Measurements from ENCODE around the gene RFK. TPM values are rescaled to one million over a fixed set of nuclear protein-coding genes. Genes with fewer than 3 reads are reported as not detected.
A peak's percentile ranks its signal among the peaks of the same experiment; 100 is the strongest.

RFK gene
- total RNA-seq, 1 experiment from 2014 or later = 12.4 TPM

DNA sequence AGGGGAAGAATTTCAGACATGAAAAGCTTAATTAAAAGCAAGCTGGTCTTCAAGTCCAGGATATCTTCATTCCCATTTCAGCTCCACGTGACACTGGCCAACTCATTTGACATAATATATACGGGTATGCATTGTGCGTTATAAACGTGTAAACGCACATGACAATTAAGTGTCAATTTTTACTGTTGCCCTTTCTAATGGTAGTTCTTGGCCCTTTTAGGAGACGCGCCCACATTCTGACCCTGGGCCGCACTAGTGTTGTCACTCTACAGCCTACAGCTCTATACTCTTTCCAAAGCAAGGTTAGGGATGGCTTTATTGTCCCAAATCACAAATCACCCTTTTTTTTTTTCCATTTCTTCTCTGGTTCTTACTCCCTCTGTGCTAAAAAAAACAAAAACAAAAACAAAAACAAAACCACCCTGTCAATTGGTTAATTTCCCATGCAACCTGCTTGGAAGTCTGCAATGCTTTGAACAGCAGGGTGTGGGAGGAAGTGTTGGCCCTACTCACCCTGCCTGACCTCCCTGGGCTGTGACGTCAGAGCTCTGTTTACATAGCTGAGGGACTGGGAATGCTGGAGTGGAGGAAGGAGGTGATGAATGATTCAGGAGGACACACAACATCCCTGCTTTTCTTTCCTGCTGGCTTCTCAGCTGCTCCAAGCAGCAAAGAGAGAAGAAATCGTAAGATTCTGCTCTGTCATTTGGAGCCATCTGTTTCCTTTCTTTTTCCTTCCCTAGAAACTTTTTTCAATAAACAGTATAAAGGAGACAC is 19.3 kb downstream of the RFK start:
- POLR2A ChIA-PET = no interaction called here
- H3K36me3 Mint-ChIP-seq (ENCODE audit: insufficient read depth, unreplicated experiment) = no peaks in the 10 kb centered on the region
- TF ChIP-seq, protein P1, sequence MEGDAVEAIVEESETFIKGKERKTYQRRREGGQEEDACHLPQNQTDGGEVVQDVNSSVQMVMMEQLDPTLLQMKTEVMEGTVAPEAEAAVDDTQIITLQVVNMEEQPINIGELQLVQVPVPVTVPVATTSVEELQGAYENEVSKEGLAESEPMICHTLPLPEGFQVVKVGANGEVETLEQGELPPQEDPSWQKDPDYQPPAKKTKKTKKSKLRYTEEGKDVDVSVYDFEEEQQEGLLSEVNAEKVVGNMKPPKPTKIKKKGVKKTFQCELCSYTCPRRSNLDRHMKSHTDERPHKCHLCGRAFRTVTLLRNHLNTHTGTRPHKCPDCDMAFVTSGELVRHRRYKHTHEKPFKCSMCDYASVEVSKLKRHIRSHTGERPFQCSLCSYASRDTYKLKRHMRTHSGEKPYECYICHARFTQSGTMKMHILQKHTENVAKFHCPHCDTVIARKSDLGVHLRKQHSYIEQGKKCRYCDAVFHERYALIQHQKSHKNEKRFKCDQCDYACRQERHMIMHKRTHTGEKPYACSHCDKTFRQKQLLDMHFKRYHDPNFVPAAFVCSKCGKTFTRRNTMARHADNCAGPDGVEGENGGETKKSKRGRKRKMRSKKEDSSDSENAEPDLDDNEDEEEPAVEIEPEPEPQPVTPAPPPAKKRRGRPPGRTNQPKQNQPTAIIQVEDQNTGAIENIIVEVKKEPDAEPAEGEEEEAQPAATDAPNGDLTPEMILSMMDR (IDR thresholded peaks at IDR 0.05; ENCODE audit: insufficient read depth in 1 of 2, low read depth in 1 of 2, low read length in 1 of 2, severe bottlenecking in 1 of 2, unreplicated experiment in 1 of 2) = no peak
- CTCF ChIA-PET = no interaction called here
- DNase-seq = peak; percentile 51 to 75
- Histone ChIP-seq H3K4me3 (ENCODE audit: low read depth, low read length) (no peak overlapping the region), H3K27me3 (replicated peaks; ENCODE audit: control insufficient read depth, insufficient read depth, low read length) (no peaks in the 10 kb centered on the region), H3K36me3 (ENCODE audit: control insufficient read depth, insufficient read depth, low read length) (no peaks in the 10 kb centered on the region), H3K9me3 (no peaks in the 10 kb centered on the region), H3K4me1 (peaks cover 13% of the 10 kb centered on the region)
- intact Hi-C loops (cut with micrococcal nuclease; ENCODE audit: unreplicated experiment) = loop anchor here (10.0 kb wide), 1 partner anchor 60 kb away; no protein-coding TSS in a partner anchor
- peak overlapping the region; percentile 27 for H3K4me3 Mint-ChIP-seq (ENCODE audit: unreplicated experiment)
- no TSS peak for BruUV-seq (replicated peaks)
- H3K4me1 Mint-ChIP-seq (ENCODE audit: low read depth, unreplicated experiment) = peaks cover 7% of the 10 kb centered on the region
- no peaks in the 10 kb centered on the region for H3K27me3 Mint-ChIP-seq (ENCODE audit: insufficient read depth, unreplicated experiment)
- peak overlapping the region; percentile 81 for H3K27ac Mint-ChIP-seq (ENCODE audit: unreplicated experiment)
- H3K9me3 Mint-ChIP-seq (ENCODE audit: unreplicated experiment) = no peaks in the 10 kb centered on the region

DNA sequence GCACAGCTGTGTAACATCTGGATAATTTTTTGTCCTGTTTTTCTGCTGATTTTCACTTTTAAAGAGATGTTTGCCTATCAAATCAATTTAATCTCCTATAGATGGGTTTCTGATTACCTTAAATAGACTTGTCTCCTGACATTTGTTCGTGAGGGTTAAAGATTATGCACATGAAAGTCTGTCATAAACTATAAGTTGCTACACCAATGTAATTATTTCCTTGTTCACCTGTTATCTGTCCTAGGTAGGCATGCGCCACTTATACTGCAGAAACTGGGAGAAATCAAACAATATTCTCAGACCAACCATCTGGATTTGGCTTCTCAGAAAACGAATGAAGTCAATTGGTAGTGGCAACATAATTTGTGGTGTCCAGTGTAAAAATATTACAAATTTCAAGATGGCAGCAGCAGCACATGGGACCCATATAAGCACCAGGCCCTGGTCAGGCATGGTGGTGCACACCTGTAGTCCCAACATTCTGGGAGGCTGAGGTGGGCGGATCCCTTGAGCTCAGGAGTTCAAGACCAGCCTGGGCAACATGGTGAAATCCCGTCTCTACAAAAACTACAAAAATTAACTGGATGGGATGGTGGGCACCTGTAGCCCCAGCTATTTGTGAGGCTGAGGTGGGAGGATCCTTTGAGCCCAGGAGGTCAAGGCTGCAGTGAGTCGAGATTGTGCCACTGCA is 20.3 kb downstream of the RFK start:
- Histone ChIP-seq H3K36me3 (ENCODE audit: control insufficient read depth, insufficient read depth, low read length) (no peaks in the 10 kb centered on the region), H3K27me3 (replicated peaks; ENCODE audit: control insufficient read depth, insufficient read depth, low read length) (no peaks in the 10 kb centered on the region), H3K4me1 (peaks cover 13% of the 10 kb centered on the region), H3K9me3 (no peaks in the 10 kb centered on the region), H3K4me3 (ENCODE audit: low read depth, low read length) (no peak overlapping the region)
- H3K27me3 Mint-ChIP-seq (ENCODE audit: insufficient read depth, unreplicated experiment) = no peaks in the 10 kb centered on the region
- no peaks in the 10 kb centered on the region for H3K9me3 Mint-ChIP-seq (ENCODE audit: unreplicated experiment)
- peak overlapping the region; percentile 32 for H3K27ac Mint-ChIP-seq (ENCODE audit: unreplicated experiment)
- TF ChIP-seq, protein P1 (IDR thresholded peaks at IDR 0.05; ENCODE audit: insufficient read depth in 1 of 2, low read depth in 1 of 2, low read length in 1 of 2, severe bottlenecking in 1 of 2, unreplicated experiment in 1 of 2) = no peak
- DNase-seq = no peak
- ChIA-PET POLR2A (no interaction called here), CTCF (no interaction called here)
- H3K4me1 Mint-ChIP-seq (ENCODE audit: low read depth, unreplicated experiment) = peaks cover 7% of the 10 kb centered on the region
- no peaks in the 10 kb centered on the region for H3K36me3 Mint-ChIP-seq (ENCODE audit: insufficient read depth, unreplicated experiment)
- BruUV-seq (replicated peaks) = no TSS peak
- no peak overlapping the region for H3K4me3 Mint-ChIP-seq (ENCODE audit: unreplicated experiment)
- intact Hi-C loops (cut with micrococcal nuclease; ENCODE audit: unreplicated experiment) = loop anchor here (1.0 to 10.0 kb wide), 2 partner anchors 9 to 59 kb away; no protein-coding TSS in a partner anchor

DNA sequence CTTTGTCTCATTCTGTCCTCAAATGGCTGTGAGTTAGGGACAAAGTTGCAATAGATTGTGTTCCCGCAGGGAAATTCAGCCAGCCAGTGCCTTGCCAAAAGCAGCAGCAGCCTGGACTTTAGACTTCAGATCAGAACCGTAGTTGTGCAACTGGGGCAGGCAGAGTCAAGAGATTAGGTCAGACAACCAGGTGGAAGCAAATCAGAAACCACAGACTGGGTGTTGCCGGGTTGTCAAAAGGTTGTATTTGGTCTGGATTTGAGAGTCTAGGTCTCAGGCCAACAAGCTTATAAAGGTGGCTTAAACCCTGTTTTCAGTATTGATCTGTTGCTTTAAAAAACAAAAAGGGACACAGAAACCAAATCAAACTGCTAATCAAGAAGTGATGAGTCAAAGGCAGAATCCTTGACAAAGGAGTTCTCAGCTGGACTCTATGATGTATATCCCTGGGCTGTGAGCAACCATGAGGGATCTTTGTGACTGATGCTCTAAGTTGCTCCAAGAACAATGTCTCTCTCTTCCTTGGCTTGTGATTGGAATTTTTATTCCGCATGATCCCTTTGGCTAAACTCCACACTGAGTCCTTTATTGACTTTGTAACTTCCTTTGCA is 20.9 kb downstream of the RFK start:
- DNase-seq = peak; percentile 53 to 62
- Mint-ChIP-seq H3K4me1 (ENCODE audit: low read depth, unreplicated experiment) (peaks cover 7% of the 10 kb centered on the region), H3K27ac (ENCODE audit: unreplicated experiment) (peak overlapping the region; percentile 32), H3K36me3 (ENCODE audit: insufficient read depth, unreplicated experiment) (no peaks in the 10 kb centered on the region), H3K9me3 (ENCODE audit: unreplicated experiment) (no peaks in the 10 kb centered on the region), H3K27me3 (ENCODE audit: insufficient read depth, unreplicated experiment) (no peaks in the 10 kb centered on the region), H3K4me3 (ENCODE audit: unreplicated experiment) (no peak overlapping the region)
- Histone ChIP-seq H3K4me1 (peaks cover 13% of the 10 kb centered on the region), H3K27me3 (replicated peaks; ENCODE audit: control insufficient read depth, insufficient read depth, low read length) (no peaks in the 10 kb centered on the region), H3K9me3 (no peaks in the 10 kb centered on the region), H3K4me3 (ENCODE audit: low read depth, low read length) (no peak overlapping the region), H3K36me3 (ENCODE audit: control insufficient read depth, insufficient read depth, low read length) (no peaks in the 10 kb centered on the region)
- CTCF ChIA-PET = no interaction called here
- POLR2A ChIA-PET = no interaction called here
- BruUV-seq (replicated peaks) = no TSS peak
- TF ChIP-seq, protein P1 (IDR thresholded peaks at IDR 0.05; ENCODE audit: insufficient read depth in 1 of 2, low read depth in 1 of 2, low read length in 1 of 2, severe bottlenecking in 1 of 2, unreplicated experiment in 1 of 2) = no peak
- intact Hi-C loops (cut with micrococcal nuclease; ENCODE audit: unreplicated experiment) = loop anchor here (1.0 to 10.0 kb wide), 2 partner anchors 8 to 58 kb away; no protein-coding TSS in a partner anchor

Measured in Caco-2 (cell line).